H1 (cell line): Measurements from ENCODE around the gene SYDE1.

Experiments
- ASH2L ChIP-seq: fragments of 200-600, 300-600 bp; sonication (generic); IDR thresholded peaks from one replicate; pipeline ENCODE4 v1.7.1; 2017; ENCODE audit warnings: low read length
- CBX5 ChIP-seq: fragments of 300-800, 300-1000 bp; sonication (generic); IDR thresholded peaks from 2 replicates; pipeline ENCODE4 v1.7.1; 2016; ENCODE audit warnings: antibody characterized with exemption, low read length, low read depth
- EP300 ChIP-seq, 2 experiments: IDR thresholded peaks; 1 replicate in 1 of 2; 2 replicates in 1 of 2; pipeline ENCODE4 v1.6.1; 2011 to 2012; ENCODE audit warnings: low read depth in 2 of 2, low read length in 2 of 2, mild to moderate bottlenecking in 2 of 2, borderline replicate concordance in 1 of 2, inconsistent platforms in 1 of 2, moderate library complexity in 1 of 2
- HDAC6 ChIP-seq: IDR thresholded peaks from one replicate; pipeline ENCODE4 v1.7.1; 2012; ENCODE audit warnings: low read depth, mild to moderate bottlenecking, inconsistent platforms, low read length, moderate library complexity
- JUND ChIP-seq: IDR thresholded peaks from 2 replicates; pipeline ENCODE4 v1.6.1; 2011; ENCODE audit warnings: mild to moderate bottlenecking, improper control_type of control experiment, low read length
- POLR2AphosphoS5 ChIP-seq: IDR thresholded peaks from 2 replicates; pipeline ENCODE4 v1.6.1; 2011; ENCODE audit warnings: low read depth, low read length
- RFX5 ChIP-seq: IDR thresholded peaks from 2 replicates; pipeline ENCODE4 v1.6.1; 2011; ENCODE audit warnings: low read depth, low read length, improper control_type of control experiment, borderline replicate concordance
- SAP30 ChIP-seq: fragments of 300-600 bp; sonication (generic); IDR thresholded peaks from 2 replicates; pipeline ENCODE4 v1.7.1; 2012; ENCODE audit warnings: low read length, moderate library complexity, mild to moderate bottlenecking, inconsistent platforms; ENCODE audit not compliant: insufficient read depth, insufficient replicate concordance
- YY1 ChIP-seq: IDR thresholded peaks from 2 replicates; pipeline ENCODE4 v1.6.1; 2011; ENCODE audit warnings: low read depth, mild to moderate bottlenecking, low read length
- ZNF274 ChIP-seq: IDR thresholded peaks from 2 replicates; pipeline ENCODE4 v1.7.0; 2012; ENCODE audit warnings: low read length, borderline replicate concordance; ENCODE audit errors: extremely low read depth
- TF ChIP-seq, protein P1 (sequence below), 3 experiments: IDR thresholded peaks; 1 replicate in 2 of 3; 2 replicates in 1 of 3; pipeline versions ENCODE4 v1.5.1 to v1.6.1; 2011; ENCODE audit warnings: low read length in 3 of 3, mild to moderate bottlenecking in 3 of 3, inconsistent platforms in 2 of 3, low read depth in 1 of 3, moderate library complexity in 1 of 3; ENCODE audit not compliant: insufficient read depth in 1 of 3; ENCODE audit errors: control extremely low read depth in 1 of 3
- TF ChIP-seq, protein P2 (sequence below): IDR thresholded peaks from 2 replicates; pipeline ENCODE4 v1.6.1; 2012; ENCODE audit warnings: inconsistent platforms

DNA sequence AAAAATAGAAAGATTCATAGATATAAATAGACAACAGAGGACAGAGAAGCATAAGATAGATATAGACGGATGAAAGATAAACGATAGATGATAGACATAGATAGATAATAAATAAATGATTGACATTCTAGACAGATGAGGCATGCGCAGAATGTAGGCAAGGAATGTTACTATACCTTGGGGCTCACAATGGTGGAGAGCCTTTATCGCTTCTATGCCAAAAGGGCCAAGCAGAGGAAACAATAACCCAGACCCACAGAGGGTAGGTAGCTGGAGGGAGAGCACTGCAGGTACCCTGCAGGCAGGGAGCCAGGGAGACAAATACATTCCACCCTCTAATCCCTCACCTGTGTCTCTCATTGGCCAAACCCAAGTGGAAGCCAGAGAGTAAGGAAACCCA is 49.2 kb downstream of the SYDE1 start:
- no peak for TF ChIP-seq SAP30
- no peak for TF ChIP-seq POLR2AphosphoS5
- TF ChIP-seq JUND = no peak
- no peak for TF ChIP-seq EP300 (IDR thresholded peaks at IDR 0.05; ENCODE audit: borderline replicate concordance in 1 of 2, low read depth in 2 of 2, low read length in 2 of 2)
- no peak for TF ChIP-seq YY1
- no peak for TF ChIP-seq RFX5
- TF ChIP-seq, protein P1, sequence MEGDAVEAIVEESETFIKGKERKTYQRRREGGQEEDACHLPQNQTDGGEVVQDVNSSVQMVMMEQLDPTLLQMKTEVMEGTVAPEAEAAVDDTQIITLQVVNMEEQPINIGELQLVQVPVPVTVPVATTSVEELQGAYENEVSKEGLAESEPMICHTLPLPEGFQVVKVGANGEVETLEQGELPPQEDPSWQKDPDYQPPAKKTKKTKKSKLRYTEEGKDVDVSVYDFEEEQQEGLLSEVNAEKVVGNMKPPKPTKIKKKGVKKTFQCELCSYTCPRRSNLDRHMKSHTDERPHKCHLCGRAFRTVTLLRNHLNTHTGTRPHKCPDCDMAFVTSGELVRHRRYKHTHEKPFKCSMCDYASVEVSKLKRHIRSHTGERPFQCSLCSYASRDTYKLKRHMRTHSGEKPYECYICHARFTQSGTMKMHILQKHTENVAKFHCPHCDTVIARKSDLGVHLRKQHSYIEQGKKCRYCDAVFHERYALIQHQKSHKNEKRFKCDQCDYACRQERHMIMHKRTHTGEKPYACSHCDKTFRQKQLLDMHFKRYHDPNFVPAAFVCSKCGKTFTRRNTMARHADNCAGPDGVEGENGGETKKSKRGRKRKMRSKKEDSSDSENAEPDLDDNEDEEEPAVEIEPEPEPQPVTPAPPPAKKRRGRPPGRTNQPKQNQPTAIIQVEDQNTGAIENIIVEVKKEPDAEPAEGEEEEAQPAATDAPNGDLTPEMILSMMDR (IDR thresholded peaks at IDR 0.05; ENCODE audit: control extremely low read depth in 1 of 3, insufficient read depth in 1 of 3, low read depth in 1 of 3, low read length in 3 of 3) = no peak
- TF ChIP-seq CBX5 = no peak
- TF ChIP-seq, protein P2, sequence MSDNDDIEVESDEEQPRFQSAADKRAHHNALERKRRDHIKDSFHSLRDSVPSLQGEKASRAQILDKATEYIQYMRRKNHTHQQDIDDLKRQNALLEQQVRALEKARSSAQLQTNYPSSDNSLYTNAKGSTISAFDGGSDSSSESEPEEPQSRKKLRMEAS = no peak
- TF ChIP-seq ZNF274 = no peak
- no peak for TF ChIP-seq ASH2L
- no peak for TF ChIP-seq HDAC6
